ENCODE data around the gene SLC12A4.
"Not testable (repeated sequence)": the region's sequence is repeated elsewhere in the genome, so short reads cannot be mapped to it uniquely, and the experiment has no call there.

- not testable (repeated sequence) for TF ChIP-seq POLR2AphosphoS5, CTCF, EP300 (IDR thresholded peaks at IDR 0.05)
These were observed 25.6 kb upstream of the SLC12A4 start for GRCh38 chr16:67994040-67994408.
